IPS DF 19.7 (cell line): ENCODE measurements around the gene MRPL49.

Source experiments
- DNase-seq: peaks from one replicate; pipeline ENCODE4 v3.0.0-alpha.2; 2013; ENCODE audit warnings: low read depth, low spot score

The MRPL49 gene

GRCh38 chr11:65121865-65122696 is at the start of gene MRPL49, which contains the start of gene FAU:
MRPL49 (plus strand) TSS chr11:65122321; CDS start chr11:65122347, 26 bp downstream.
FAU (minus strand) TSS chr11:65122134; CDS start chr11:65121813, 321 bp downstream.
- peak; percentile 84 for DNase-seq

- DNase-seq = no peak
Measured at GRCh38 chr11:65072631-65072966, 49.5 kb upstream of the MRPL49 start.

- no peak for DNase-seq
Measured at GRCh38 chr11:65077451-65077850, 44.7 kb upstream of the MRPL49 start.

GRCh38 chr11:65078151-65078550 is 44.0 kb upstream of the MRPL49 start:
- no peak for DNase-seq

GRCh38 chr11:65078786-65079342 is 43.3 kb upstream of the MRPL49 start:
- DNase-seq = no peak

GRCh38 chr11:65083134-65083833 is 38.8 kb upstream of the MRPL49 start:
- DNase-seq = no peak

GRCh38 chr11:65083834-65084597 is 38.1 kb upstream of the MRPL49 start, which contains the start of the genes CDCA5 and ZFPL1:
CDCA5 (minus strand) TSS chr11:65084040; CDS start chr11:65083978, 62 bp downstream.
ZFPL1 (plus strand) TSS chr11:65084222; CDS start chr11:65084699, 477 bp downstream.
- DNase-seq = peak; percentile 84

- no peak for DNase-seq
Measured at GRCh38 chr11:65084598-65085375, 37.3 kb upstream of the MRPL49 start.

- DNase-seq = no peak
Measured at GRCh38 chr11:65085446-65085845, 36.7 kb upstream of the MRPL49 start.

- DNase-seq = no peak
Measured at GRCh38 chr11:65086809-65087208, 35.3 kb upstream of the MRPL49 start.

- no peak for DNase-seq
Measured at GRCh38 chr11:65087216-65087615, 34.9 kb upstream of the MRPL49 start.

- no peak for DNase-seq
Measured at GRCh38 chr11:65087827-65088226, 34.3 kb upstream of the MRPL49 start.

GRCh38 chr11:65089621-65090020 is 32.5 kb upstream of the MRPL49 start:
- DNase-seq = no peak

GRCh38 chr11:65090628-65091027 is 31.5 kb upstream of the MRPL49 start:
- no peak for DNase-seq

GRCh38 chr11:65095427-65095826 is 26.7 kb upstream of the MRPL49 start:
- no peak for DNase-seq

- DNase-seq = peak; percentile 82
Measured at GRCh38 chr11:65095974-65096806, 25.9 kb upstream of the MRPL49 start, which contains the start of gene VPS51. VPS51 (plus strand) TSS chr11:65096214; CDS start chr11:65096251, 37 bp downstream.

- no peak for DNase-seq
Measured at GRCh38 chr11:65096926-65097325, 25.2 kb upstream of the MRPL49 start.

GRCh38 chr11:65100674-65101350 is 21.3 kb upstream of the MRPL49 start:
- DNase-seq = no peak
